ENCODE measurements around the gene CCKAR. TPM values are rescaled to one million over a fixed set of nuclear protein-coding genes. Genes with fewer than 3 reads are reported as not detected.

CCKAR gene, protein sequence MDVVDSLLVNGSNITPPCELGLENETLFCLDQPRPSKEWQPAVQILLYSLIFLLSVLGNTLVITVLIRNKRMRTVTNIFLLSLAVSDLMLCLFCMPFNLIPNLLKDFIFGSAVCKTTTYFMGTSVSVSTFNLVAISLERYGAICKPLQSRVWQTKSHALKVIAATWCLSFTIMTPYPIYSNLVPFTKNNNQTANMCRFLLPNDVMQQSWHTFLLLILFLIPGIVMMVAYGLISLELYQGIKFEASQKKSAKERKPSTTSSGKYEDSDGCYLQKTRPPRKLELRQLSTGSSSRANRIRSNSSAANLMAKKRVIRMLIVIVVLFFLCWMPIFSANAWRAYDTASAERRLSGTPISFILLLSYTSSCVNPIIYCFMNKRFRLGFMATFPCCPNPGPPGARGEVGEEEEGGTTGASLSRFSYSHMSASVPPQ
- under 1 TPM in 1 of 4 donors, not detected in 3; 0.18 TPM for polyA plus RNA-seq
- long read RNA-seq, donor 1 = 0 reads
- long read RNA-seq, donor 2 = 0 reads
- long read RNA-seq, donor 3 = 0 reads
- long read RNA-seq, donor 4 = 0 reads
- long read RNA-seq, donor 5 = 0 reads
- long read RNA-seq, donor 6 = 0 reads
- long read RNA-seq, donor 7 = 0 reads
- long read RNA-seq, donor 8 = 0 reads
- long read RNA-seq, donor 9 = 0 reads
- long read RNA-seq, donor 10, partial matches to known transcripts = 0 of 1 reads
- long read RNA-seq, donor 10, other reads (novel, unspliced or antisense) = 0 of 1 reads

DNA sequence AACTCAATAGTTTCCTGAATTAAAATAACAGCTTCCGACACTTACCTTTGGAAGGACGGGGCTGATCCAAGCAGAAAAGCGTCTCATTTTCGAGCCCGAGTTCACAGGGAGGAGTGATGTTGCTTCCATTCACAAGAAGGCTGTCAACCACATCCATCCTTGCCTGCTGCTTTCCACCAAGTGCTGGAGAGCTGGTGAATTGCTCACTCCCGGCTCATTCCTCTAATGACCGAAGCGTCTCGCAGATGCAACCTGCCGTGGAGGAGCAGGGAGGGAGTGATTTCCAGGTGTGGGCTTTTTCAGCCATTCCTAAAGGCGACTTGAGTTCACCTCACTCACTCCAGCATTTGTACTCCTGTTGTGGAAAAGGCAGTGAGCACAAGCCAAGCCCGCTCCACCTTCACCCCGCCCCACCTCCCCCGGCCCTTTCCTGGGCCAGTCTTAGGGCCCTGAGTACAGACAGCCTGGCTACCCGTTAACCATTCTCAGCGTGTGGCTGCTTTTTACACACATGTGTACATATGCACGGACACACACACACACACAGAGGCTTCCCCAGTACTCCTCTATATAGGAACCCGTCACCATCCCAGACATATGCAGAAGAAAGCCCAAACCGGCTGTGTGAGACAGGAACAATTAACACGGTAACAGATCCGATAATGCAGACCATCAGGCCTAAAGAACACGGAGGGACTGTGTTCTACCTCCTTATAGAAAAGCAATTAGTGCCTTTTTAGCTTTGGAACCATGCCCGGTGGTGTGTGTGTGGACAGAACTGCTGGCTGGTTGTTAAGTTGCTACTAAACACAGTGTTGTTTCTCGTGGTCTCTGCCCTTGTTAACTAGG lies at the start of gene CCKAR:
Gene CCKAR, minus strand, starts transcription at position 374 of the 849 bp plus-strand sequence. Its CDS starts 217 bp downstream, at position 157.
- no peak for DNase-seq
- Histone ChIP-seq H3K36me3 (ENCODE audit: control insufficient read depth in 3 of 3, insufficient read depth in 2 of 3, low read depth in 1 of 3, low read length in 3 of 3) (no peaks in the 10 kb centered on the region), H3K27me3 (ENCODE audit: control insufficient read depth in 3 of 3, insufficient read depth in 3 of 3, low read length in 3 of 3) (peaks cover 0 to 28% (median 2%) of the 10 kb centered on the region in 3 donors), H3K4me1 (ENCODE audit: control insufficient read depth in 3 of 3, insufficient read depth in 2 of 3, low read depth in 1 of 3, low read length in 2 of 3) (no peaks in the 10 kb centered on the region), H3K27ac (ENCODE audit: low read depth in 1 of 3, low read length in 2 of 3) (no peak within 1 kb of the TSS), H3K4me3 (ENCODE audit: low read depth in 1 of 3, low read length in 3 of 3) (no peak within 1 kb of the TSS), H3K9me3 (ENCODE audit: control insufficient read depth in 2 of 2, insufficient read depth in 1 of 2, low read depth in 1 of 2, low read length in 1 of 2) (no peaks in the 10 kb centered on the region)
- 16 to 60% (median 41%) methylated on average over 23 to 24 of the region's 24 CpGs for WGBS, 3 donors
- no peak for FAIRE-seq

DNA sequence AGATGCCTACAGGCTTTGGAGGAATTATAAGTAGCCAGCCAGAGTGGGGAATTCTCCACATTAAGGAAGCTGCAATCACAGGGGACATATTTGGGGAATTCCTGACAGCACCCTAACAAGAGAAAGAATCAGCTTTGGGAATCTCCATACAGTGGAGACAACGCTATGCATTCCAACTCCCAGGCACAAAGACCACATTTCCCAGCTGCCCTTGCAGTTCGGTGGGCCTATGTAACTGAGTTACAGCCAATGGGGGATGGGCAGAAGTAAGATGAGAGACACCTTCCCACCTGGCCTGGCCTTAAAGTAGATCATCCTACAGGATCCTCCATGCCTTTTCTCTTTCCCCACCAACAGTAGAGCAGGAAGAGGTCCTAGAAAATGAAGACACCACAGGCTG lies 43.4 kb upstream of the CCKAR start:
- Histone ChIP-seq H3K9me3 (ENCODE audit: control insufficient read depth in 2 of 2, insufficient read depth in 1 of 2, low read depth in 1 of 2, low read length in 1 of 2) (peaks cover 0 to 5% of the 10 kb centered on the region in 2 donors), H3K27me3 (ENCODE audit: control insufficient read depth in 3 of 3, insufficient read depth in 3 of 3, low read length in 3 of 3) (no peaks in the 10 kb centered on the region), H3K27ac (ENCODE audit: low read depth in 1 of 3, low read length in 2 of 3) (no peak overlapping the region), H3K36me3 (ENCODE audit: control insufficient read depth in 3 of 3, insufficient read depth in 2 of 3, low read depth in 1 of 3, low read length in 3 of 3) (no peaks in the 10 kb centered on the region), H3K4me1 (ENCODE audit: control insufficient read depth in 3 of 3, insufficient read depth in 2 of 3, low read depth in 1 of 3, low read length in 2 of 3) (no peaks in the 10 kb centered on the region), H3K4me3 (ENCODE audit: low read depth in 1 of 3, low read length in 3 of 3) (no peak overlapping the region)
- 85 to 93% (median 86%) methylated on average over 2 of the region's 2 CpGs for WGBS, 3 donors
- DNase-seq = no peak
- no peak for FAIRE-seq

DNA sequence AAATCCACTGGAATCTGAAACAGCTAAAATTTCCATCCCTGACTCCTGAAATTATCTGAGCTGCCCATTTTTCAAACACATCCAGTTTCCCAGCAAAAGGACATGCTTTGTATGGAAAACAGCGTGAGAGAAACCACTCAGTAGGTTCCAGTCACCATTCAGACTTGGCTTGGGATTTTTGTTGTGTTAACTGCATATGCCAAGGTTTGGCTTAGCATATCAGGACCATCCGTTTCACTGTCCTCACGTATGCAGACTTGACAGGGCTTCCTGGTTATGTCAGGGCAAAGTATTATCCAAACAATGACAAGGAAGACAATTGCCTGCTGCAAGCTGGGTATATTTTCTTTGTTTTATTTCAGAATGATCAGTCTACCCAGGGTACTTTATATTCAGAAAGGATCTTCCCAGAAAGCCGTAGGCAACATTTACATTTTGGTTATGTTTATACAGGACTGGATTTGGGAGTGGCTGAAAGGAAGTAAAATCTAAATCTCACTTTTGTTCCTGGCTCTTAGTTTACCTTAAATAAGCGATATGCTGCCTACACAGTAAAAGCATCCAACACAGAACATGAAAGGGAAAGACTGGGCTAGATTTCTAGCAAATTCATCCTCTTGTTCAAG lies 41.3 kb upstream of the CCKAR start:
- DNase-seq = no peak
- no peaks in the 10 kb centered on the region for H3K4me1 ChIP-seq (ENCODE audit: control insufficient read depth in 3 of 3, insufficient read depth in 2 of 3, low read depth in 1 of 3, low read length in 2 of 3)
- FAIRE-seq = no peak
- 44 to 48% (median 46%) methylated on average over 5 of the region's 5 CpGs for WGBS, 3 donors
- no peaks in the 10 kb centered on the region for H3K27me3 ChIP-seq (ENCODE audit: control insufficient read depth in 3 of 3, insufficient read depth in 3 of 3, low read length in 3 of 3)
- H3K4me3 ChIP-seq (ENCODE audit: low read depth in 1 of 3, low read length in 3 of 3) = no peak overlapping the region
- H3K36me3 ChIP-seq (ENCODE audit: control insufficient read depth in 3 of 3, insufficient read depth in 2 of 3, low read depth in 1 of 3, low read length in 3 of 3) = no peaks in the 10 kb centered on the region
- peaks cover 0 to 5% of the 10 kb centered on the region in 2 donors for H3K9me3 ChIP-seq (ENCODE audit: control insufficient read depth in 2 of 2, insufficient read depth in 1 of 2, low read depth in 1 of 2, low read length in 1 of 2)
- no peak overlapping the region for H3K27ac ChIP-seq (ENCODE audit: low read depth in 1 of 3, low read length in 2 of 3)

DNA sequence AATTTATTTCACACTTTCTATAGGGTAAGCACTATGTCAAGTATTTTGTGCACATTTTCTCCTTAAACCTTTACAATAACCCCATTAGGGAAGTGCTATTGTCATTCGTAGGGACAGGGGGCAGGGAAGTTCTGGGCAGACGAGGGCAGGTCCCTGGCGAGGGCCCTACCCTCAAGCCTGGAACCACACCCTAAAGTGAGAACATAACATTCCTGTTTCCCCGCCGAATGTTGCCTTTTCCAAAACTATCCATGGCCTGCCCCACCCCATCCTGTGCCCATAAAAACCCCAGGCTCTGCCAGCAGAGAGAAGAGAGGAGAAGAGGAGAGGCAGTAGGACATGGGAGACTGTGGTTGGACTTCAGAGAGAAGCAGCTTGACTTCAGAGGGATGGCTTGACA lies 39.8 kb upstream of the CCKAR start:
- Histone ChIP-seq H3K4me3 (ENCODE audit: low read depth in 1 of 3, low read length in 3 of 3) (no peak overlapping the region), H3K36me3 (ENCODE audit: control insufficient read depth in 3 of 3, insufficient read depth in 2 of 3, low read depth in 1 of 3, low read length in 3 of 3) (no peaks in the 10 kb centered on the region), H3K27me3 (ENCODE audit: control insufficient read depth in 3 of 3, insufficient read depth in 3 of 3, low read length in 3 of 3) (no peaks in the 10 kb centered on the region), H3K4me1 (ENCODE audit: control insufficient read depth in 3 of 3, insufficient read depth in 2 of 3, low read depth in 1 of 3, low read length in 2 of 3) (no peaks in the 10 kb centered on the region), H3K9me3 (ENCODE audit: control insufficient read depth in 2 of 2, insufficient read depth in 1 of 2, low read depth in 1 of 2, low read length in 1 of 2) (peaks cover 0 to 5% of the 10 kb centered on the region in 2 donors), H3K27ac (ENCODE audit: low read depth in 1 of 3, low read length in 2 of 3) (no peak overlapping the region)
- DNase-seq = no peak
- FAIRE-seq = no peak
- WGBS, 3 donors = 76 to 86% (median 76%) methylated on average over 5 of the region's 5 CpGs

DNA sequence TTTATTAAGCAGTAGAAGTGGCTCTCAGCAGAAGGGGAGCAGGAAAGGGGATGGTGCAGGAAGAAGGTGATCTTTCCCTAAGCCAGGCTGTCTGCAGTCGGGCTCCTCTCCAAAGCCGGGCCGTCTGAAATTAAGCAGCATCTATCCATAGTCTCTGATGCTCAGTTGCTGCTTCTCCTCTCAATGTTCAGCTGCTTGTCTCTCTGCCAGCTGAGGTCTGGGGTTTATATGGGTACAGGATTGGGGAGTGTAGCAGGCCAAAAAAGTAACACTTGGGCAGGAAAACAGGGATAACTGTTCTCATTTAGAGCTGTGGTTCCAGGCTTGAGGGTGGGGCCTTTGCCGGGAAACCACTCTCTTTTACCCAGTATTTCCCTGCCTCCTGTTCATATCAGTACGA lies 39.2 kb upstream of the CCKAR start:
- WGBS, 3 donors = 73 to 80% (median 77%) methylated on average over 5 of the region's 5 CpGs
- peaks cover 0 to 5% of the 10 kb centered on the region in 2 donors for H3K9me3 ChIP-seq (ENCODE audit: control insufficient read depth in 2 of 2, insufficient read depth in 1 of 2, low read depth in 1 of 2, low read length in 1 of 2)
- H3K36me3 ChIP-seq (ENCODE audit: control insufficient read depth in 3 of 3, insufficient read depth in 2 of 3, low read depth in 1 of 3, low read length in 3 of 3) = no peaks in the 10 kb centered on the region
- DNase-seq = no peak
- H3K4me3 ChIP-seq (ENCODE audit: low read depth in 1 of 3, low read length in 3 of 3) = no peak overlapping the region
- H3K27ac ChIP-seq (ENCODE audit: low read depth in 1 of 3, low read length in 2 of 3) = no peak overlapping the region
- no peaks in the 10 kb centered on the region for H3K27me3 ChIP-seq (ENCODE audit: control insufficient read depth in 3 of 3, insufficient read depth in 3 of 3, low read length in 3 of 3)
- no peaks in the 10 kb centered on the region for H3K4me1 ChIP-seq (ENCODE audit: control insufficient read depth in 3 of 3, insufficient read depth in 2 of 3, low read depth in 1 of 3, low read length in 2 of 3)
- no peak for FAIRE-seq

DNA sequence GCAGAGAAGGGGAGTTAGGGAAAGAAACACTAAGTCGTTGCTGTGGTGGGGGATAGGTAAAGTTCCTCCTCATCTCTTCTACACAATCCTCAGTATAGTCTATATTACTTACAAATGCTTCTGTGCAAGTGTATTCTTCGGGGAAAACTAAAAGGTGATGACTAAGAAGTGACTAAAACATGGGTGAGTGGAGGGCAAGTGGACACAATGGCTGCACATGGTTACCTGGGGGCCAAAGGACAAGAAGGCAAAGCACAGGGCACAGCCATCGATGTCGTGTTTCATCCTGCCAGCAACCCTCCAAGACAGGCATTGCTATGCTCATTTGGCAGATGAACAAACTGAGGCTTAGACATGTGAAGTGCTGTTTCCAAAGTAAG lies 35.5 kb upstream of the CCKAR start:
- no peaks in the 10 kb centered on the region for H3K4me1 ChIP-seq (ENCODE audit: control insufficient read depth in 3 of 3, insufficient read depth in 2 of 3, low read depth in 1 of 3, low read length in 2 of 3)
- no peaks in the 10 kb centered on the region for H3K27me3 ChIP-seq (ENCODE audit: control insufficient read depth in 3 of 3, insufficient read depth in 3 of 3, low read length in 3 of 3)
- FAIRE-seq (no peak), DNase-seq (no peak)
- no peaks in the 10 kb centered on the region for H3K36me3 ChIP-seq (ENCODE audit: control insufficient read depth in 3 of 3, insufficient read depth in 2 of 3, low read depth in 1 of 3, low read length in 3 of 3)
- H3K4me3 ChIP-seq (ENCODE audit: low read depth in 1 of 3, low read length in 3 of 3) = no peak overlapping the region
- 85 to 87% (median 86%) methylated on average over 4 of the region's 4 CpGs for WGBS, 3 donors
- H3K9me3 ChIP-seq (ENCODE audit: control insufficient read depth in 2 of 2, insufficient read depth in 1 of 2, low read depth in 1 of 2, low read length in 1 of 2) = peaks cover 0 to 5% of the 10 kb centered on the region in 2 donors
- no peak overlapping the region for H3K27ac ChIP-seq (ENCODE audit: low read depth in 1 of 3, low read length in 2 of 3)

DNA sequence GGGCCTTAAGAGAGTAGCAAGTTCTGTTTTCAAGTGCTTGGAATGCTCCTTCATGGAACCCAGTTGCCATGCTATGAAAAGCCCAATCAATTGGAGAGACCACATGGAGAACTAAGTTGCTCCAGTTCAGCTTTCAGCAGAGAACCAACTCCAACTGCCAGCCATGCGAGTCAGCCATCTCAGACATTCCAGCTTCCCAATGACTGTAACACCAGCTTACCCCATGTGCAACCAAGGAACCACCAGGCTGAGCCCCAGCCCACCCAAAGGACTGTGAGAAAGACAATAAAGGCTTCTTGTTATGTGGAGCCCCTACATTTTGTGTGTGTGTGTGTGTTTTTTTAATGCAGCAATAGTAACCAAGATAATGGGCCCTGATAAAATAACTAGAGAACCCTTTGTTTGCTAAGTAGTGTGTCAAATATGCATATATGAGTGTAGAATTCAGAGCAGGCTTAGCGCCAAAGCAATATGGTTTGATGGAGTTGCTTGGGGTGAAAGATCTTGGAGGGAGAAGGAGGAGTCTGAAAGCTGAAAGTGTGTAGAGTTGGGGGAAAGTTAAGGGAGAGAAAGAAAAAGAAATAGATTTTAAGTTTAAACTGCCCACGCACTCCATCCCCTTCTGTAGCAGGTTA lies 35.0 kb upstream of the CCKAR start:
- no peaks in the 10 kb centered on the region for H3K27me3 ChIP-seq (ENCODE audit: control insufficient read depth in 3 of 3, insufficient read depth in 3 of 3, low read length in 3 of 3)
- H3K27ac ChIP-seq (ENCODE audit: low read depth in 1 of 3, low read length in 2 of 3) = no peak overlapping the region
- peaks cover 0 to 3% of the 10 kb centered on the region in 2 donors for H3K9me3 ChIP-seq (ENCODE audit: control insufficient read depth in 2 of 2, insufficient read depth in 1 of 2, low read depth in 1 of 2, low read length in 1 of 2)
- H3K4me1 ChIP-seq (ENCODE audit: control insufficient read depth in 3 of 3, insufficient read depth in 2 of 3, low read depth in 1 of 3, low read length in 2 of 3) = no peaks in the 10 kb centered on the region
- 91 to 93% (median 92%) methylated on average over 3 of the region's 3 CpGs for WGBS, 3 donors
- no peak for DNase-seq
- no peaks in the 10 kb centered on the region for H3K36me3 ChIP-seq (ENCODE audit: control insufficient read depth in 3 of 3, insufficient read depth in 2 of 3, low read depth in 1 of 3, low read length in 3 of 3)
- FAIRE-seq = no peak
- H3K4me3 ChIP-seq (ENCODE audit: low read depth in 1 of 3, low read length in 3 of 3) = no peak overlapping the region

All from small intestine (tissue), 16 donors.